Fibroblast of pulmonary artery (primary cell): ENCODE measurements around the gene MRPL34.

Experiments
- DNase-seq: peaks from one replicate; pipeline ENCODE4 v3.0.0-alpha.2; 2010; ENCODE audit warnings: low read depth
- H3K4me3 ChIP-seq: replicated peaks from 2 replicates; pipeline ENCODE4 v1.5.1; 2011; ENCODE audit warnings: low read depth, mild to moderate bottlenecking, control low read depth, low read length, moderate library complexity
- CTCF ChIP-seq: IDR thresholded peaks from 2 replicates; pipeline ENCODE4 v1.5.1; 2011; ENCODE audit warnings: mild to moderate bottlenecking, control low read depth, low read length, inconsistent platforms; ENCODE audit errors: missing control alignments

Gene MRPL34

DNA sequence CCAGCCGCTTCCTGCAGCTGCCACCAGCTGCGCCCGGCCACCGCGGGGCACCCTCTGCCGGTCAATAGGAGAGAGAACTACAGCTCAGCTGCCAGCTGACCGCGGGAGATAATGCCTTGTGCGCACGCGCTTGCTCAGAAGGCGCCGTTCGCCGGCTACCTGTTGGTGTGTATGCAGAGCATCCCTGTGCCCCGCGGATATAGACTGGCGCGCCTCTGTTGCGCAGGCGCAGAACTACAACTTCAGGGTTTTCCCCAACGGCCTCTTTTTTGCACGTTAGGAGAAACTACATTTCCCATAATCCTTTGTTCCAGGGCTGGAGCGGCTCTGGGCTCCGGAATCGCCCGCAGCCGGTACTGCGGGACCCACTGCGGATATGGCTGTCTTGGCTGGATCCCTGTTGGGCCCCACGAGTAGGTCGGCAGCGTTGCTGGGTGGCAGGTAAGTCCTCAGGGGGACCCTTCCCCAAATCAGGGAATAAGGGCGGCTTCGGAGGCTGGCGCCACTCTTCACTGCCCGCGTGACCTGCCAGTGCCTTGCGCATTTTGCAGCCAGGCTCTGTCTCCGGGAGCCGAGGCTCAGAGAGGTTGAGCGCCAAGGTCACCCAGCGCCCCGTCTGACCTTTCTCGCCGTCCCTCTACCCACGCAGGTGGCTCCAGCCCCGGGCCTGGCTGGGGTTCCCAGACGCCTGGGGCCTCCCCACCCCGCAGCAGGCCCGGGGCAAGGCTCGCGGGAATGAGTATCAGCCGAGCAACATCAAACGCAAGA, at the start of gene MRPL34:
Gene MRPL34 (plus strand): TSS at position 356 of the 768 bp plus-strand sequence. CDS start 21 bp downstream, at position 377.
- DNase-seq = peak; percentile 99
- peak within 1 kb of the TSS; percentile 82 for H3K4me3 ChIP-seq
- TF ChIP-seq CTCF = peak; percentile 69

DNA sequence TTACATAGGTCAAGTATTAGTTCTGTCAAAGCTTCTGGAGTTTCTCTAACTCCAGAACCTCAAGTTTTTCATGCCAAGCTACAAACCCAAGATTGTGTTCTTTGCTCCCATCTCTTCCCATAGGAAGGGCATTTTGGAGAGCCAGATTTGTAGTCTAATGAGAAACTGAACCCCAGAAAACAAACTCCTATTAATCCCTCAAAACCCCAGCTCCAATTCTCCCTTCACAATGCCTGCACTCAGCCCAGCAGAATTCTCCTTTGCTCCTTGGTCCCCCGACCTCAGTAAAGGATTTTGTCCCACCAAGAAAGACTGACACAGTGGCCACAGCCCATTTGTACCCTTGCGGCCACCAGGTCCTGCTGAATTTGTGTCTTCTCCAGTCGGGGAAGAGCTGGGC, 49.5 kb upstream of the MRPL34 start:
- H3K4me3 ChIP-seq = no peak overlapping the region
- TF ChIP-seq CTCF = no peak
- no peak for DNase-seq

GRCh38 chr19:17259118-17259780, 46.4 kb upstream of the MRPL34 start:
- DNase-seq = no peak
- H3K4me3 ChIP-seq = no peak overlapping the region
- TF ChIP-seq CTCF = no peak

DNA sequence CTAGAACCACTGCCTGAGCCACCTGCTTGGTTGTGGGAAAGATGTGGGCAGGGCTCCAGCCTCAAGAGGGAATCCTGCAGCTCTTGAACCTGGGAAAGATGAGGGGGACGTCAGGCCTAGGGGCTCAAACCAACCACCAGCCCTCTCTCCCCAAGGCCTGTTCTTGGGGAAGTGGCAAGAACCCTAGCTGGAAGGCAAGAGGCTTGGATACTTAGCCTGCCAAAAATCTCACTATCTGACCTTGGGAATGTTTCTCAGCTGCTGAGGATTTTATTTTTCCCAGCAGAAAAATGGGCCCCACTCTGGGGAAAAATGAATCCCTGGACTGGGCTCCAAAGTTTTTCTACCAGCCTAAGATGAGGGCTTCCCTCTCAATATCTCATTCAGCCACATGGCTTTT, 45.7 kb upstream of the MRPL34 start:
- no peak overlapping the region for H3K4me3 ChIP-seq
- TF ChIP-seq CTCF = no peak
- DNase-seq = no peak

GRCh38 chr19:17260842-17261325, 44.8 kb upstream of the MRPL34 start:
- no peak overlapping the region for H3K4me3 ChIP-seq
- peak; percentile 81 for DNase-seq
- TF ChIP-seq CTCF = peak; percentile 94

DNA sequence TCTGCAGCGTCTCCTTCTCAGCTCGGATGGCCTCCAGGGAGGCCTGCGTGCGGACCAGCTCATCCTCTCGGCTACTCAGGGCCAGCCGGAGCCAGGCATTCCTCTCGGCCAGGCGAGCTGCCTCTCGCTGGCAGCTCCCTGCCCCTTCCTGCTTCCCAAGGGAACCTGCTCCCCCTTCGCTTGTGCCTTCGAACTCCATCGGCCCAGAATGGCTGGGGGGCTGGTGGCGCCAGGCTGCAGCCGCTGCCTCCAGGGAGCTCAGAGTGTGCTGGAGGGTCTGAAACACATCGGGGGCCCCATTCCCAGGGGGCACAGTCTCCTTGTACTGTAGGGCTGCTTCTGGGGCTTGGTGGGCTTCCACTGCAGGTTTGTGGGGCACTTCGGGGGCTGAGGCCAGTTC, 43.1 kb upstream of the MRPL34 start:
- H3K4me3 ChIP-seq = no peak overlapping the region
- no peak for DNase-seq
- no peak for TF ChIP-seq CTCF
